ENCODE data around the gene CGNL1.

The CGNL1 gene

GRCh38 chr15:57344282-57344681, 32.0 kb upstream of the CGNL1 start:
- no peak overlapping the region for H4K8ac ChIP-seq (ENCODE audit: low read depth, low read length)
- H2BK5ac ChIP-seq (ENCODE audit: low read length) = no peak overlapping the region
- no peak overlapping the region for H3K27ac ChIP-seq (replicated peaks; ENCODE audit: low read length)
- peaks cover 0 to 3% of the 10 kb centered on the region in 2 donors for H3K9me3 ChIP-seq (replicated peaks in 1 of 2; ENCODE audit: control insufficient read depth in 2 of 2, insufficient read depth in 1 of 2, low read depth in 1 of 2, low read length in 2 of 2)
- H2BK15ac ChIP-seq (ENCODE audit: low read length) = no peak overlapping the region
- no peak overlapping the region for H2AFZ ChIP-seq (ENCODE audit: low read length)
- H2AK5ac ChIP-seq (ENCODE audit: low read depth, low read length) = no peak overlapping the region
- H3K36me3 ChIP-seq (replicated peaks in 1 of 2; ENCODE audit: control insufficient read depth in 2 of 2, insufficient read depth in 2 of 2, low read length in 2 of 2) = no peaks in the 10 kb centered on the region
- H4K91ac ChIP-seq (ENCODE audit: low read depth, low read length, poor library complexity) = no peak overlapping the region
- no peak overlapping the region for H3K18ac ChIP-seq (ENCODE audit: low read length)
- no peak overlapping the region for H3K14ac ChIP-seq (ENCODE audit: low read length)
- WGBS, 2 donors (ENCODE audit: extremely low coverage in 2 of 2, insufficient read length in 2 of 2, insufficient replicate concordance in 1 of 2) = no CpG with 5 or more reads among the region's 9 CpGs
- no peak overlapping the region for H2BK120ac ChIP-seq (ENCODE audit: low read depth, low read length)
- H3K4me3 ChIP-seq (ENCODE audit: low read length in 2 of 2) = no peak overlapping the region
- peaks cover 5% of the 10 kb centered on the region in 2 donors for H3K4me1 ChIP-seq (ENCODE audit: control insufficient read depth in 2 of 2, insufficient read depth in 1 of 2, low read depth in 1 of 2, low read length in 2 of 2)
- H3K27me3 ChIP-seq (ENCODE audit: control insufficient read depth in 3 of 3, insufficient read depth in 3 of 3, low read depth in 1 of 3, low read length in 3 of 3) = no peaks in the 10 kb centered on the region
- H3K4ac ChIP-seq (ENCODE audit: low read length) = no peak overlapping the region
- no peak overlapping the region for H3K9ac ChIP-seq (ENCODE audit: low read depth, low read length, poor library complexity)
- H3K23ac ChIP-seq (ENCODE audit: low read depth, low read length, poor library complexity) = no peak overlapping the region
- DNase-seq (ENCODE audit: low spot score) = no peak
- H3K4me2 ChIP-seq (ENCODE audit: insufficient read depth, low read length, poor library complexity, severe bottlenecking) = no peak overlapping the region
- H3K79me1 ChIP-seq (ENCODE audit: low read depth, low read length) = peaks cover 1% of the 10 kb centered on the region
- no peak overlapping the region for H2BK12ac ChIP-seq (ENCODE audit: low read length)

GRCh38 chr15:57345584-57345983, 30.7 kb upstream of the CGNL1 start:
- Histone ChIP-seq H3K36me3 (replicated peaks in 1 of 2; ENCODE audit: control insufficient read depth in 2 of 2, insufficient read depth in 2 of 2, low read length in 2 of 2) (no peaks in the 10 kb centered on the region), H3K79me1 (ENCODE audit: low read depth, low read length) (no peaks in the 10 kb centered on the region), H2BK15ac (ENCODE audit: low read length) (no peak overlapping the region), H2BK12ac (ENCODE audit: low read length) (no peak overlapping the region), H4K8ac (ENCODE audit: low read depth, low read length) (no peak overlapping the region), H2BK5ac (ENCODE audit: low read length) (no peak overlapping the region), H3K18ac (ENCODE audit: low read length) (no peak overlapping the region), H3K27me3 (ENCODE audit: control insufficient read depth in 3 of 3, insufficient read depth in 3 of 3, low read depth in 1 of 3, low read length in 3 of 3) (no peaks in the 10 kb centered on the region), H3K9me3 (replicated peaks in 1 of 2; ENCODE audit: control insufficient read depth in 2 of 2, insufficient read depth in 1 of 2, low read depth in 1 of 2, low read length in 2 of 2) (peaks cover 0 to 3% of the 10 kb centered on the region in 2 donors), H3K4me3 (ENCODE audit: low read length in 2 of 2) (no peak overlapping the region), H3K14ac (ENCODE audit: low read length) (no peak overlapping the region), H3K9ac (ENCODE audit: low read depth, low read length, poor library complexity) (no peak overlapping the region), H2BK120ac (ENCODE audit: low read depth, low read length) (no peak overlapping the region), H3K4me2 (ENCODE audit: insufficient read depth, low read length, poor library complexity, severe bottlenecking) (no peak overlapping the region), H2AK5ac (ENCODE audit: low read depth, low read length) (no peak overlapping the region), H3K27ac (replicated peaks; ENCODE audit: low read length) (no peak overlapping the region), H4K91ac (ENCODE audit: low read depth, low read length, poor library complexity) (no peak overlapping the region), H3K4me1 (ENCODE audit: control insufficient read depth in 2 of 2, insufficient read depth in 1 of 2, low read depth in 1 of 2, low read length in 2 of 2) (peaks cover 5% of the 10 kb centered on the region in 2 donors), H3K4ac (ENCODE audit: low read length) (no peak overlapping the region), H2AFZ (ENCODE audit: low read length) (no peak overlapping the region), H3K23ac (ENCODE audit: low read depth, low read length, poor library complexity) (no peak overlapping the region)
- no peak for DNase-seq (ENCODE audit: low spot score)
- no CpG with 5 or more reads among the region's 5 CpGs for WGBS, 2 donors (ENCODE audit: extremely low coverage in 2 of 2, insufficient read length in 2 of 2, insufficient replicate concordance in 1 of 2)

- Histone ChIP-seq H2AK5ac (ENCODE audit: low read depth, low read length) (no peak overlapping the region), H3K9ac (ENCODE audit: low read depth, low read length, poor library complexity) (no peak overlapping the region), H3K14ac (ENCODE audit: low read length) (no peak overlapping the region), H3K27me3 (ENCODE audit: control insufficient read depth in 3 of 3, insufficient read depth in 3 of 3, low read depth in 1 of 3, low read length in 3 of 3) (no peaks in the 10 kb centered on the region), H3K23ac (ENCODE audit: low read depth, low read length, poor library complexity) (no peak overlapping the region), H2BK5ac (ENCODE audit: low read length) (no peak overlapping the region), H3K9me3 (replicated peaks in 1 of 2; ENCODE audit: control insufficient read depth in 2 of 2, insufficient read depth in 1 of 2, low read depth in 1 of 2, low read length in 2 of 2) (peaks cover 0 to 3% of the 10 kb centered on the region in 2 donors), H3K4ac (ENCODE audit: low read length) (no peak overlapping the region), H2BK120ac (ENCODE audit: low read depth, low read length) (no peak overlapping the region), H3K4me2 (ENCODE audit: insufficient read depth, low read length, poor library complexity, severe bottlenecking) (no peak overlapping the region), H2BK15ac (ENCODE audit: low read length) (no peak overlapping the region), H2AFZ (ENCODE audit: low read length) (no peak overlapping the region), H3K36me3 (replicated peaks in 1 of 2; ENCODE audit: control insufficient read depth in 2 of 2, insufficient read depth in 2 of 2, low read length in 2 of 2) (no peaks in the 10 kb centered on the region), H3K79me1 (ENCODE audit: low read depth, low read length) (no peaks in the 10 kb centered on the region), H3K18ac (ENCODE audit: low read length) (no peak overlapping the region), H4K8ac (ENCODE audit: low read depth, low read length) (no peak overlapping the region), H4K91ac (ENCODE audit: low read depth, low read length, poor library complexity) (no peak overlapping the region), H2BK12ac (ENCODE audit: low read length) (no peak overlapping the region), H3K27ac (replicated peaks; ENCODE audit: low read length) (no peak overlapping the region), H3K4me3 (ENCODE audit: low read length in 2 of 2) (no peak overlapping the region), H3K4me1 (ENCODE audit: control insufficient read depth in 2 of 2, insufficient read depth in 1 of 2, low read depth in 1 of 2, low read length in 2 of 2) (peaks cover 4% of the 10 kb centered on the region in 2 donors)
- WGBS, 2 donors (ENCODE audit: extremely low coverage in 2 of 2, insufficient read length in 2 of 2, insufficient replicate concordance in 1 of 2) = no CpG with 5 or more reads among the region's 1 CpG
- DNase-seq (ENCODE audit: low spot score) = no peak
Observed at GRCh38 chr15:57348081-57348480, 28.2 kb upstream of the CGNL1 start.

- no peak overlapping the region for H4K8ac ChIP-seq (ENCODE audit: low read depth, low read length)
- no peak overlapping the region for H2BK15ac ChIP-seq (ENCODE audit: low read length)
- no peak overlapping the region for H3K23ac ChIP-seq (ENCODE audit: low read depth, low read length, poor library complexity)
- no peak overlapping the region for H3K9ac ChIP-seq (ENCODE audit: low read depth, low read length, poor library complexity)
- H3K36me3 ChIP-seq (replicated peaks in 1 of 2; ENCODE audit: control insufficient read depth in 2 of 2, insufficient read depth in 2 of 2, low read length in 2 of 2) = no peaks in the 10 kb centered on the region
- H2AFZ ChIP-seq (ENCODE audit: low read length) = peak overlapping the region; percentile 36
- no peak overlapping the region for H3K14ac ChIP-seq (ENCODE audit: low read length)
- H3K27ac ChIP-seq (replicated peaks; ENCODE audit: low read length) = no peak overlapping the region
- H2BK5ac ChIP-seq (ENCODE audit: low read length) = no peak overlapping the region
- H3K4me1 ChIP-seq (ENCODE audit: control insufficient read depth in 2 of 2, insufficient read depth in 1 of 2, low read depth in 1 of 2, low read length in 2 of 2) = peaks cover 5 to 18% of the 10 kb centered on the region in 2 donors
- H3K18ac ChIP-seq (ENCODE audit: low read length) = peak overlapping the region; percentile 35
- H2AK5ac ChIP-seq (ENCODE audit: low read depth, low read length) = peak overlapping the region; percentile 13
- no peak overlapping the region for H2BK120ac ChIP-seq (ENCODE audit: low read depth, low read length)
- H3K4me2 ChIP-seq (ENCODE audit: insufficient read depth, low read length, poor library complexity, severe bottlenecking) = no peak overlapping the region
- no peak for DNase-seq (ENCODE audit: low spot score)
- no CpG with 5 or more reads among the region's 17 CpGs for WGBS, 2 donors (ENCODE audit: extremely low coverage in 2 of 2, insufficient read length in 2 of 2, insufficient replicate concordance in 1 of 2)
- peaks cover 2 to 3% of the 10 kb centered on the region in 2 donors for H3K9me3 ChIP-seq (replicated peaks in 1 of 2; ENCODE audit: control insufficient read depth in 2 of 2, insufficient read depth in 1 of 2, low read depth in 1 of 2, low read length in 2 of 2)
- no peak overlapping the region for H2BK12ac ChIP-seq (ENCODE audit: low read length)
- H3K4me3 ChIP-seq (ENCODE audit: low read length in 2 of 2) = no peak overlapping the region
- no peaks in the 10 kb centered on the region for H3K79me1 ChIP-seq (ENCODE audit: low read depth, low read length)
- H3K27me3 ChIP-seq (ENCODE audit: control insufficient read depth in 3 of 3, insufficient read depth in 3 of 3, low read depth in 1 of 3, low read length in 3 of 3) = no peaks in the 10 kb centered on the region
- no peak overlapping the region for H4K91ac ChIP-seq (ENCODE audit: low read depth, low read length, poor library complexity)
- H3K4ac ChIP-seq (ENCODE audit: low read length) = no peak overlapping the region
Observed at GRCh38 chr15:57352535-57353316, 23.6 kb upstream of the CGNL1 start.
